ENCODE measurements around the gene SLC2A4. TPM values are rescaled to one million over a fixed set of nuclear protein-coding genes. Genes with fewer than 3 reads are reported as not detected.

The SLC2A4 gene
- total and polyA plus RNA-seq, 9 donors, result 0.83 to 9.8 (median 3.4) TPM

- intact Hi-C loops (cut with DNase I), result no loop called here
- no peaks in the 10 kb centered on the region for H3K36me3 ChIP-seq
- TF ChIP-seq EP300 (IDR thresholded peaks at IDR 0.05) (no peak), CTCF (IDR thresholded peaks at IDR 0.05) (no peak), POLR2A (IDR thresholded peaks at IDR 0.05) (no peak)
- no peak overlapping the region for H3K27ac ChIP-seq
- 87 to 91% (median 88%) methylated on average over 4 of the region's 4 CpGs for WGBS, 3 donors
- no peaks in the 10 kb centered on the region for H3K27me3 ChIP-seq
- H3K4me3 ChIP-seq, result no peak overlapping the region
- peaks cover 7% of the 10 kb centered on the region for H3K4me1 ChIP-seq (ENCODE audit: insufficient read depth)
- H3K9me3 ChIP-seq, result no peaks in the 10 kb centered on the region
- no peak for DNase-seq
Measured at GRCh38 chr17:7254511-7254910, 27.0 kb upstream of the SLC2A4 start.

- no peak overlapping the region for H3K27ac ChIP-seq
- no peak for DNase-seq
- intact Hi-C loops (cut with DNase I), result no loop called here
- WGBS, 3 donors, result 84 to 88% (median 84%) methylated on average over 8 of the region's 8 CpGs
- no peaks in the 10 kb centered on the region for H3K36me3 ChIP-seq
- TF ChIP-seq CTCF (IDR thresholded peaks at IDR 0.05), result no peak
- TF ChIP-seq POLR2A (IDR thresholded peaks at IDR 0.05), result no peak
- no peak for TF ChIP-seq EP300 (IDR thresholded peaks at IDR 0.05)
- no peak overlapping the region for H3K4me3 ChIP-seq
- no peaks in the 10 kb centered on the region for H3K9me3 ChIP-seq
- H3K27me3 ChIP-seq, result no peaks in the 10 kb centered on the region
- peaks cover 5% of the 10 kb centered on the region for H3K4me1 ChIP-seq (ENCODE audit: insufficient read depth)
Measured at GRCh38 chr17:7256766-7257456, 24.6 kb upstream of the SLC2A4 start.

- H3K9me3 ChIP-seq, result no peaks in the 10 kb centered on the region
- intact Hi-C loops (cut with DNase I), result no loop called here
- H3K4me3 ChIP-seq, result no peak overlapping the region
- TF ChIP-seq CTCF (IDR thresholded peaks at IDR 0.05), result no peak
- no peak for TF ChIP-seq POLR2A (IDR thresholded peaks at IDR 0.05)
- TF ChIP-seq EP300 (IDR thresholded peaks at IDR 0.05), result no peak
- H3K27me3 ChIP-seq, result peaks cover 7% of the 10 kb centered on the region
- DNase-seq, result no peak
- no peak overlapping the region for H3K27ac ChIP-seq
- H3K4me1 ChIP-seq (ENCODE audit: insufficient read depth), result peaks cover 11% of the 10 kb centered on the region
- H3K36me3 ChIP-seq, result no peaks in the 10 kb centered on the region
- WGBS, 3 donors, result 81 to 85% (median 84%) methylated on average over 7 of the region's 7 CpGs
Measured at GRCh38 chr17:7258731-7259554, 22.6 kb upstream of the SLC2A4 start.

GRCh38 chr17:7259555-7259889 is 22.0 kb upstream of the SLC2A4 start:
- intact Hi-C loops (cut with DNase I), result no loop called here
- H3K9me3 ChIP-seq, result no peaks in the 10 kb centered on the region
- H3K4me3 ChIP-seq, result no peak overlapping the region
- DNase-seq, result no peak
- no peak for TF ChIP-seq POLR2A (IDR thresholded peaks at IDR 0.05)
- TF ChIP-seq CTCF (IDR thresholded peaks at IDR 0.05), result no peak
- no peak for TF ChIP-seq EP300 (IDR thresholded peaks at IDR 0.05)
- no peak overlapping the region for H3K27ac ChIP-seq
- H3K27me3 ChIP-seq, result peaks cover 7% of the 10 kb centered on the region
- H3K4me1 ChIP-seq (ENCODE audit: insufficient read depth), result peaks cover 11% of the 10 kb centered on the region
- H3K36me3 ChIP-seq, result no peaks in the 10 kb centered on the region
- WGBS, 3 donors, result 90 to 95% (median 93%) methylated on average over 6 of the region's 6 CpGs
